GM23248 (cell line): ENCODE data around the gene SETBP1.

Source experiments
- EZH2 ChIP-seq: fragments of 200-600 bp; sonication (generic); IDR thresholded peaks from 2 replicates; pipeline ENCODE4 v1.6.1; 2018; ENCODE audit warnings: antibody characterized with exemption, mild to moderate bottlenecking; ENCODE audit not compliant: insufficient read depth, poor library complexity, severe bottlenecking
- EZH2phosphoT487 ChIP-seq: fragments of 200-600 bp; sonication (generic); IDR thresholded peaks from 2 replicates; pipeline ENCODE4 v1.6.1; 2018; ENCODE audit warnings: antibody characterized with exemption, moderate library complexity, mild to moderate bottlenecking, low read depth; ENCODE audit not compliant: insufficient read depth

DNA sequence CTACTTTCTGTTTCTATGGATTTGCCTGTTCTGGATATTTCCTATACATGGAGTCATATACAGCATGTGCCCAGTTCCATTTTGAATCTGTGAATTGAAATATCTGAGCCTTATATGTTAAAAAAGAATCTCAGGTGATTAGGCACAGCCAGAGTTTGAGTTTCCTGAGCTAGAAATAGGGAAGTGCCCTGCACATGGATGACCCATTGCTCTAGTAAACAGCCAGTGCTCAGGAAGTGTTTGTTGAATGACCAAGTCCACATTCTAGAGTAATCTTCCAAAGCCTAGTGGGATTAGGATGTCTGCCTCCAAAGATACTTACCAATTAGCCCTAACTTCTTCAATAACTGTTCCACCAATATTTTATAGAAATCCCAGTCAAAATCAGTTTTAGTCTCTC is 165.8 kb downstream of the SETBP1 start:
- no peak for TF ChIP-seq EZH2
- TF ChIP-seq EZH2phosphoT487, result no peak
